ENCODE data around the gene TNRC6C. TPM values are rescaled to one million over a fixed set of nuclear protein-coding genes. Genes with fewer than 3 reads are reported as not detected.

Gene TNRC6C
- total and polyA plus RNA-seq, 2 of the 13 experiments (the other 11 are each of a cell fraction or from before 2014, with no cell fraction given), result 0.66 to 4.9 TPM

GRCh38 chr17:78107976-78108725 lies 149.6 kb downstream of the TNRC6C start:
- Histone ChIP-seq H3K4me1 (ENCODE audit: insufficient read depth, low read length) (peaks cover 30% of the 10 kb centered on the region), H2AFZ (ENCODE audit: low read length) (no peak overlapping the region), H3K9me3 (ENCODE audit: low read length) (no peaks in the 10 kb centered on the region), H3K79me2 (ENCODE audit: insufficient read depth, low read length) (no peaks in the 10 kb centered on the region), H3K4me3 (replicated peaks in 1 of 3; ENCODE audit: insufficient read depth in 1 of 3, low read depth in 2 of 3, low read length in 3 of 3) (no peak overlapping the region; a peak in 1 of 6 replicates), H3K27ac (ENCODE audit: extremely low read length, insufficient read depth, low read length) (no peak overlapping the region), H4K20me1 (ENCODE audit: insufficient read depth, low read length) (peaks cover 2% of the 10 kb centered on the region; the same call in 1 of the 2 replicates), H3K27me3 (ENCODE audit: control insufficient read depth in 1 of 2, insufficient read depth in 2 of 2, low read length in 2 of 2) (no peaks in the 10 kb centered on the region), H3K4me2 (ENCODE audit: low read depth, low read length) (no peak overlapping the region), H3K36me3 (replicated peaks in 1 of 2; ENCODE audit: control insufficient read depth in 1 of 2, insufficient read depth in 2 of 2, low read length in 2 of 2) (peaks cover 12 to 31% of the 10 kb centered on the region in 2 experiments), H3K9ac (ENCODE audit: insufficient read depth, low read depth, low read length) (no peak overlapping the region)
- DNase-seq (ENCODE audit: low spot score) (no peak), FAIRE-seq (no peak), ATAC-seq (no peak)
- POLR2A ChIA-PET, result interaction anchor here (0.7 to 1.6 kb wide), 4 partner anchors 20 to 150 kb away, joined by 3 to 8 read pairs (median 6); partner anchors contain the start of genes AFMID, TK1 and TNRC6C
- intact Hi-C loops (cut with micrococcal nuclease; ENCODE audit: unreplicated experiment), result no loop called here
- no TSS peak for BruUV-seq (replicated peaks)
- in situ Hi-C loops (cut with HindIII; ENCODE audit: extremely low pct_ligation_motif_present, low pct_unique_long_range_greater_than_20kb), result no loop called here
- TF ChIP-seq ZNF354B (CRISPR knock-in tag; IDR thresholded peaks at IDR 0.05) (no peak), HDAC1 (CRISPR knock-in tag; IDR thresholded peaks at IDR 0.05) (no peak), ZNF746 (CRISPR knock-in tag; IDR thresholded peaks at IDR 0.05) (no peak), RBM22 (optimal IDR thresholded peaks at IDR 0.05; ENCODE audit: low read length) (peak; percentile 86), POLR2G (IDR thresholded peaks at IDR 0.05; ENCODE audit: low read depth, low read length) (peak; percentile 17; the same call in 1 of the 2 replicates), POLR2A (IDR thresholded peaks at IDR 0.05; ENCODE audit: insufficient read depth in 1 of 2, low read depth in 2 of 2, low read length in 2 of 2) (peak in 1 of 2 experiments; percentile 35; a peak in 1 of 4 replicates), ZNF10 (CRISPR knock-in tag; IDR thresholded peaks at IDR 0.05; ENCODE audit: borderline replicate concordance, low read depth) (no peak), ZNF382 (CRISPR knock-in tag; IDR thresholded peaks at IDR 0.05; ENCODE audit: borderline replicate concordance) (no peak), RAD51 (IDR thresholded peaks at IDR 0.05; ENCODE audit: borderline replicate concordance) (no peak), ZNF878 (CRISPR knock-in tag; IDR thresholded peaks at IDR 0.05) (0 out of 2 replicates have a peak, but pooled peaks have one; percentile 44), SNAI1 (CRISPR knock-in tag; IDR thresholded peaks at IDR 0.05; ENCODE audit: borderline replicate concordance) (no peak), ZNF513 (CRISPR knock-in tag; conservative IDR thresholded peaks at IDR 0.05) (no peak), ZC3H13 (CRISPR knock-in tag; IDR thresholded peaks at IDR 0.05) (peak; percentile 72; the same call in 1 of the 2 replicates), AGO2 (optimal IDR thresholded peaks at IDR 0.05; ENCODE audit: low read depth, low read length) (peak; percentile 51), ZFP36 (IDR thresholded peaks at IDR 0.05; ENCODE audit: borderline replicate concordance, low read depth, low read length, partially characterized antibody) (peak; percentile 44), CC2D1A (CRISPR knock-in tag; IDR thresholded peaks at IDR 0.05) (no peak), AHR (CRISPR knock-in tag; IDR thresholded peaks at IDR 0.05) (no peak), TBP (CRISPR knock-in tag; IDR thresholded peaks at IDR 0.05) (no peak), ZNF274 (CRISPR knock-in tag; IDR thresholded peaks at IDR 0.05) (0 out of 2 replicates have a peak, but pooled peaks have one; percentile 35)
- 93% methylated on average over 21 of the region's 21 CpGs for WGBS (ENCODE audit: low lambda C conversion rate)
- CTCF ChIA-PET (ENCODE audit: low intra/inter-chr PET ratio, low total read pairs), result no interaction called here
